Prostate gland (tissue), 2 donors: Measurements from ENCODE around the gene APOBEC3B. TPM values are rescaled to one million over a fixed set of nuclear protein-coding genes. Genes with fewer than 3 reads are reported as not detected.

ENCODE experiments used
- DNase-seq: peaks from one replicate; pipeline ENCODE4 v3.0.0-alpha.2; 2019; ENCODE audit warnings: low spot score
- H3K27ac ChIP-seq, 2 donors: fragments of 200-600 bp; sonication (generic); 2 replicates each; pipeline ENCODE4 v1.5.1; 2017 to 2019
- H3K27me3 ChIP-seq: fragments of 200-600 bp; sonication (generic); replicated peaks from 2 replicates; pipeline ENCODE4 v1.5.1; 2019; ENCODE audit not compliant: insufficient read depth
- H3K36me3 ChIP-seq, 2 donors: fragments of 200-600 bp; sonication (generic); 1 replicate in 1 of 2; 2 replicates in 1 of 2; pipeline versions ENCODE4 v1.5.1 to v1.8.1; 2017 to 2019
- H3K4me1 ChIP-seq: fragments of 200-600 bp; sonication (generic); replicated peaks from 2 replicates; pipeline ENCODE4 v1.5.1; 2019
- H3K4me3 ChIP-seq, 2 donors: fragments of 200-600 bp; sonication (generic); 2 replicates each; pipeline ENCODE4 v1.5.1; 2017 to 2019
- H3K9me3 ChIP-seq: fragments of 200-600 bp; sonication (generic); 2 replicates; pipeline ENCODE4 v1.5.1; 2017
- POLR2A ChIP-seq: fragments of 450-650 bp; IDR thresholded peaks from one replicate; pipeline ENCODE4 v1.6.1; 2016; ENCODE audit warnings: antibody characterized with exemption, mild to moderate bottlenecking
- POLR2AphosphoS5 ChIP-seq: sonication (generic); formaldehyde crosslinking; IDR thresholded peaks from one replicate; pipeline ENCODE4 v1.6.1; 2017; ENCODE audit warnings: antibody characterized with exemption
- WGBS: methylation state at CpG from one replicate; pipeline ENCODE4 v1.1.5; 2018; 5-methylcytosine and 5-hydroxymethylcytosine counted together
- intact Hi-C: fragments of 100-400 bp; cut with DNase I; formaldehyde crosslinking; loops from one replicate; pipeline ENCODE4 v1.14.2; 2022
- total RNA-seq, 2 donors: library from RNA; depleted of rRNA; stranded (reverse); fragments of >200 nt; gene quantifications; one replicate each; pipeline ENCODE4 v1.1.0, GENCODE V29; 2016
- TF ChIP-seq, protein P1 (sequence below), 4 experiments: fragments of 200-600 bp in 2 of 4; fragments of 450-650 bp in 2 of 4; sonication (generic) in 2 of 4; IDR thresholded peaks; 1 replicate in 3 of 4; 2 replicates in 1 of 4; pipeline ENCODE4 v1.5.1; 2016 to 2019; ENCODE audit warnings: antibody characterized with exemption in 4 of 4, mild to moderate bottlenecking in 2 of 4, moderate library complexity in 2 of 4

The APOBEC3B gene
- total RNA-seq, 2 donors from 2014 or later = 0.91 to 1.5 TPM

- TF ChIP-seq POLR2AphosphoS5 (no peak), POLR2A (no peak)
- TF ChIP-seq, protein P1, sequence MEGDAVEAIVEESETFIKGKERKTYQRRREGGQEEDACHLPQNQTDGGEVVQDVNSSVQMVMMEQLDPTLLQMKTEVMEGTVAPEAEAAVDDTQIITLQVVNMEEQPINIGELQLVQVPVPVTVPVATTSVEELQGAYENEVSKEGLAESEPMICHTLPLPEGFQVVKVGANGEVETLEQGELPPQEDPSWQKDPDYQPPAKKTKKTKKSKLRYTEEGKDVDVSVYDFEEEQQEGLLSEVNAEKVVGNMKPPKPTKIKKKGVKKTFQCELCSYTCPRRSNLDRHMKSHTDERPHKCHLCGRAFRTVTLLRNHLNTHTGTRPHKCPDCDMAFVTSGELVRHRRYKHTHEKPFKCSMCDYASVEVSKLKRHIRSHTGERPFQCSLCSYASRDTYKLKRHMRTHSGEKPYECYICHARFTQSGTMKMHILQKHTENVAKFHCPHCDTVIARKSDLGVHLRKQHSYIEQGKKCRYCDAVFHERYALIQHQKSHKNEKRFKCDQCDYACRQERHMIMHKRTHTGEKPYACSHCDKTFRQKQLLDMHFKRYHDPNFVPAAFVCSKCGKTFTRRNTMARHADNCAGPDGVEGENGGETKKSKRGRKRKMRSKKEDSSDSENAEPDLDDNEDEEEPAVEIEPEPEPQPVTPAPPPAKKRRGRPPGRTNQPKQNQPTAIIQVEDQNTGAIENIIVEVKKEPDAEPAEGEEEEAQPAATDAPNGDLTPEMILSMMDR (IDR thresholded peaks at IDR 0.05) = no peak
- 91% methylated on average over 12 of the region's 12 CpGs for WGBS
- intact Hi-C loops = no loop called here
- no peak for DNase-seq
- H3K27me3 ChIP-seq = no peaks in the 10 kb centered on the region
- no peak overlapping the region for H3K27ac ChIP-seq
- no peaks in the 10 kb centered on the region for H3K36me3 ChIP-seq
- no peaks in the 10 kb centered on the region for H3K9me3 ChIP-seq
- no peak overlapping the region for H3K4me3 ChIP-seq
- H3K4me1 ChIP-seq = no peaks in the 10 kb centered on the region
Observed at GRCh38 chr22:38937541-38937940, 44.6 kb upstream of the APOBEC3B start.

DNA sequence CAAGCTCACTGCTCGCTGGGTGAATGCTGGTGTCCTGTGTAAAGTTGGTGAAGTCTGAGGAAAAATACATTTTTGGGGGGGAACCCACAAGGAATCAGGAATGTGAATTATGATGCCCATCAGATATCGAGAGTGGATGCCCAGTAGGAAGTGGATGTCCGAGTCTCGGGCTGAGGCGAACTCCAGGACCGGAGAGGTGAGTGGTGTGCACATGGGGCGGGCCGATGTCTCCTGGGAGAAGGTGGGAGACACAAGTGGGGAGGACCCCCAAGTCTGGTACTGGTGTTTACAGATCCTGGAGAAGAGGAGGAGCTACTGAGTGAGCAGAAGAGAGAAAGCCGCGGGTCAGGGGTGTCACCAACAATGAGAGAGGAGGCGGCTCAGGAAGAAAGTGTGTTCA, 43.9 kb upstream of the APOBEC3B start:
- no peak for DNase-seq
- intact Hi-C loops = no loop called here
- Histone ChIP-seq H3K27me3 (no peaks in the 10 kb centered on the region), H3K4me3 (no peak overlapping the region), H3K27ac (no peak overlapping the region), H3K9me3 (no peaks in the 10 kb centered on the region), H3K4me1 (no peaks in the 10 kb centered on the region), H3K36me3 (no peaks in the 10 kb centered on the region)
- 87% methylated on average over 11 of the region's 11 CpGs for WGBS
- TF ChIP-seq POLR2A (no peak), POLR2AphosphoS5 (no peak)
- TF ChIP-seq, protein P1 (IDR thresholded peaks at IDR 0.05) = no peak

GRCh38 chr22:38938925-38939324, 43.2 kb upstream of the APOBEC3B start:
- Histone ChIP-seq H3K4me1 (no peaks in the 10 kb centered on the region), H3K27ac (no peak overlapping the region), H3K27me3 (no peaks in the 10 kb centered on the region), H3K36me3 (no peaks in the 10 kb centered on the region), H3K9me3 (no peaks in the 10 kb centered on the region), H3K4me3 (no peak overlapping the region)
- no peak for DNase-seq
- intact Hi-C loops = no loop called here
- 88% methylated on average over 7 of the region's 7 CpGs for WGBS
- TF ChIP-seq POLR2AphosphoS5 (no peak), POLR2A (no peak)
- TF ChIP-seq, protein P1 (IDR thresholded peaks at IDR 0.05) = no peak

DNA sequence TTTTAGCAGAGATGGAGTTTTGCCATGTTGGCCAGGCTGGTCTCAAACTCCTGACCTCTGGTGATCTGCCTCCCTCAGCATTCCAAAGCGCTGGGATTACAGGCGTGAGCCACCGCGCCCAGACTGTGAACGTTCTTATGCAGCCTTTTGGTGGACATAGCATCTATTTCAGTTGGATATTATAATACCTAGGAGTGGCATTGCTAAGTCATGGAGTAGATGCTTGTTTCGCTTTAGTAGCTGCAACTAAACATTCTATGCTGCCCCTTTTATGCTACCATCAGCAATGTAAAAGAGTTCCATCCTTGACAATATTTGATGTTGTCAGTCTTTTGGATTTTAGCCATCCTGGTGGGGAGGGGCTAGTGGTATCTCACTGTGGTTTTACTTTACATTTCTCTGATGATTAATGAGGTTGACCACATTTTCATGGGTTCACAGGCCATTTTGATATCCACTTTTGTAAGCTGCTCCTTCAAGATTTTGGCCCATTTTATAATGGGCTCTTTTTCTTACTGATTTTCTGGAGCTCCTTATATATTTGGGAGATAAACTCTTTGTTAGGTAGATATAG, 41.2 kb upstream of the APOBEC3B start:
- no peak overlapping the region for H3K4me3 ChIP-seq
- TF ChIP-seq POLR2A (no peak), POLR2AphosphoS5 (no peak)
- TF ChIP-seq, protein P1 (IDR thresholded peaks at IDR 0.05) = no peak
- no peak for DNase-seq
- no peak overlapping the region for H3K27ac ChIP-seq
- no peaks in the 10 kb centered on the region for H3K27me3 ChIP-seq
- WGBS = 84% methylated on average over 6 of the region's 6 CpGs
- H3K4me1 ChIP-seq = no peaks in the 10 kb centered on the region
- no peaks in the 10 kb centered on the region for H3K9me3 ChIP-seq
- H3K36me3 ChIP-seq = no peaks in the 10 kb centered on the region
- intact Hi-C loops = no loop called here

DNA sequence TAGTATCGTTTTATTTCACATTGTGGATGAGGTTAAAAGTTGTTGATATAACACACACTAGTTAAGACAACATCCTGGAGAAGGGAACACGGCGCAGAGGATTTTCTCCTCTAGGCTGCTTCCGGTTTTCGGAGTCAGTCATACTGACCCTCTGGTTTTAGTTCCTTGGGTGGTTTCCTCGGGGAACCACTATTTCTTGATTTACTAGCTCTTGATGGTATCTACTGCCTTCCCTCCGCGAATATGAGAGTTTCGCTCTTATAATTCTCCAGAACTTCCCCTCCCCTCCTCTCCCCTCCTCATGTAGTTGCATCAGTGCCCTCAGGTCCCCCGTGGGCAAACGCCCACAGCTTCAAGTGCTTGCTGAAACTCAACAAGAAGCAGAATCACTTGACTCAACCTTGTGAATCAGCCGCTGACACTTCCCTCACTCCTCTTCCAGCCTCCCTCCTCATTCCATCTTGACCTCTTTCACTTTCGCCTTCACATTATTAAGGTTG, 40.6 kb upstream of the APOBEC3B start:
- Histone ChIP-seq H3K9me3 (no peaks in the 10 kb centered on the region), H3K36me3 (no peaks in the 10 kb centered on the region), H3K27me3 (no peaks in the 10 kb centered on the region), H3K4me3 (no peak overlapping the region), H3K27ac (no peak overlapping the region), H3K4me1 (no peaks in the 10 kb centered on the region)
- intact Hi-C loops = no loop called here
- WGBS = 72% methylated on average over 13 of the region's 13 CpGs
- no peak for DNase-seq
- no peak for TF ChIP-seq POLR2A
- no peak for TF ChIP-seq POLR2AphosphoS5
- TF ChIP-seq, protein P1 (IDR thresholded peaks at IDR 0.05) = no peak
